UCSD-AML1 (cell line): ENCODE data around the gene TMEM54.

Experiments used
- DNase-seq: peaks from one replicate; lab custom pipeline; 2025; ENCODE audit not compliant: unreplicated experiment; lab: John Stamatoyannopoulos, UW

Gene TMEM54

DNA sequence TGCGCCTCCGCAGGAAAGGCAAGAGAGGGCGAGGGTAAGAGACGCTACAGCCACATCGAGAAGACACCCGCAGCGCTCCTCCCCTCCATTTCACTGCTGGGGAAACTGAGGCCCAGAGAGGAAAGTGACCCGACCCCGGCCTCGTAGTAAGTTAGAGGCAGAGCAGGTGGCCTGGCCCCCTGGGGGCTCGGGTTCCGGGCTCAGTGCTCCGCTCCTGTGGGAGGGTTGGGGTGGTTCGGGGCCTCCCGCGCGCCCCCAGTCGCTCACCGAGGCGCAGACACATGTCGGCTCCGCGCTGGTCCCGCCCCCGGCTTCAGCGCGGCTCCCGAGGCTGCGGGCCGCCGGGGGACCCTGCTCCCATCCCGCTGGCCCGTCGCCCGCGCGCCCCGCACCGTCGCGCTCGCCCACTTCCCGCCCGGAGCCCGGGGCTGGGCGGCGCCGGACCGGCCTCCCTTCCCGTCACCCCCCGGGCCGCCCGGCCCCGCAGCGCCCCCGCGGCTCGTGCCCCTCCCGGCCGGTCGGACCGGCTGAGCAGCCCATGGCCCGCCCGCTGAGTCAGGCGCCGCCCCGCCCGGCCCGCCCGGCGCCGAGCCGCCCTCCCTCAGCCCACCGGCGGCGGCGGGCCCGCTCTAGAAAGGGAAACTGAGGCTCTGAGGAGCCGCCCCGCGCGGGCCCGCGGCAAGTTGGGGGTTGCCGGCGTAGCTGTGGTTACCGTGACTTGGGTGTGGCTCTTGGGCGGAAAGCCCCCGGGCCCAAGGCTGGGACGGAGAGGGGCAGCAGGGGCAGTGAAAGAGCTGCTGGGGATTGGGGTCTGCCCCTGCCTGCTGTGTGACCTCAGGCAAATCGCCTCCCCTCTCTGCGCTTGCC is at the start of gene TMEM54:
Gene TMEM54 (minus strand): TSS at position 434 of the 867 bp plus-strand sequence. CDS start 151 bp downstream, at position 283.
- DNase-seq, result no peak

DNA sequence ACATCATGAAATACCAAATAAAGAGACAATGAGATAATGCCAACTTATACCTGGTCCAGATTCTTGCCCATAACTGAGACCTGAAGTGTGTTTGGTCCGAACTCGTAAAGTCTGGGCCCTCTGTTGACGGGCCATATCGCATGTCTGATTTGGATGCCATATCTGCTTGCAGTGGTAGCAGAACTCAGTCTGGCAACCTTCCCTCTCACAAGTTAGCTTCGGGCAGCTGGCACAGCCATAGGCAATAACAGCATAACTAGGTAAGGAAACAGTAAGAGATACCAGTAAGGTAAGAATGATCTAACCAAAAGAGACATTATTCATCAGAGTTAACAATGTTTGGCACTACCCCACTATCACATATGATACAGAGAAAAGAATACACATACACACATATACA is 48.3 kb upstream of the TMEM54 start:
- DNase-seq, result no peak

- DNase-seq, result no peak
Observed at GRCh38 chr1:32948905-32949304, 47.7 kb upstream of the TMEM54 start.

DNA sequence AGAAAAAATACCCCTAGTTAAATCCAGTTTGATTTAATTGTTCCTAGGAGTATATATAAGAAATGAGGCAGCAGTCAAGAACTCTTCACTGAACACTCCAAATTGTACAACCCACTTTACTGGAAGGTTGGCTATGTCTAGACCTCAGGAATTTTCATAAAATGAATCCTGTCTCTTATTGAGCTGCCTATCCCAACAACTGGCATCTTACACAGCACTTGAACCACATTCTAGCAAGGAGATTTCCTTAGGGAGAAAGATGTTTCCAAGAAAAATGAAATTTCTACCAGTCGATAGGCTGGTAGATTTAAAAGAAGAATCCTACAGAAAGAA is 47.2 kb upstream of the TMEM54 start:
- no peak for DNase-seq

GRCh38 chr1:32947669-32948389 is 46.6 kb upstream of the TMEM54 start:
- DNase-seq, result no peak

DNA sequence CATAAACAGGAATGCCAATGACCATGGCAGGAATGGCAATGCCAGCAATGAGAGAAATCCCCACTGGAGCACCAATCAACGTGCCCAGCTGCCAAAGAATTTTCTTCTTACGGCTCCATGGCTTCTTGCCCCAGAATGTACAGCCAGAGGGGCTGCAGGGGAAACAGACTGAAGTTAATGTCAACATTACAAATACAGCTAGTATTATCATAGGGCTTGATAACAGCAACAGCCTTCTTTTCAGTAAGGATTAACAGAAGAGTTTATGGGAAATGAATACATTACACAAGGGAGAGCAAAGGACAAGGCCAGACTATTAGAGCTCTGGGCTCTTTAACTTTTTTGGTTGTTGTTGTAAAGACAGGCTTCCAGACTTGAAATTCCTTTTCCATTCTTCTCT is 45.2 kb upstream of the TMEM54 start:
- DNase-seq, result no peak

DNA sequence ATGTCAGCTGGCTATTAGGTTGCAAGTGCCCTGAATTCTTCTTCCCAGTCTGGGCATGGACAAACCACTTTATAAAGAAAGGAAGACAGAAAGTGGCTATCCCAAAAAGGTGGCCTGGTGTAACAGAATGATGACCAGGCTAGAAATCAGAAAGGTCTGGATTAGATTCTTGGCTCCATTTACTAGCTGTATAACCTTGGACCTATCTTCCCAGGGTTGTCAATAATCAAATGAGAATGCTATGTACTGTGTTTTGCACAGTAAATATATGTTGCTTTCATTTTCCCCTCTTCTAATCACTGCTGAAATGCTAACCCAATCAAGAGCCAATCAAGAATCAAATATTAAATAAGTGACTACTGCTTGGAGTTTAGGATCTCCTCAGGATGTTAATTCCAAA is 43.0 kb upstream of the TMEM54 start:
- no peak for DNase-seq

DNA sequence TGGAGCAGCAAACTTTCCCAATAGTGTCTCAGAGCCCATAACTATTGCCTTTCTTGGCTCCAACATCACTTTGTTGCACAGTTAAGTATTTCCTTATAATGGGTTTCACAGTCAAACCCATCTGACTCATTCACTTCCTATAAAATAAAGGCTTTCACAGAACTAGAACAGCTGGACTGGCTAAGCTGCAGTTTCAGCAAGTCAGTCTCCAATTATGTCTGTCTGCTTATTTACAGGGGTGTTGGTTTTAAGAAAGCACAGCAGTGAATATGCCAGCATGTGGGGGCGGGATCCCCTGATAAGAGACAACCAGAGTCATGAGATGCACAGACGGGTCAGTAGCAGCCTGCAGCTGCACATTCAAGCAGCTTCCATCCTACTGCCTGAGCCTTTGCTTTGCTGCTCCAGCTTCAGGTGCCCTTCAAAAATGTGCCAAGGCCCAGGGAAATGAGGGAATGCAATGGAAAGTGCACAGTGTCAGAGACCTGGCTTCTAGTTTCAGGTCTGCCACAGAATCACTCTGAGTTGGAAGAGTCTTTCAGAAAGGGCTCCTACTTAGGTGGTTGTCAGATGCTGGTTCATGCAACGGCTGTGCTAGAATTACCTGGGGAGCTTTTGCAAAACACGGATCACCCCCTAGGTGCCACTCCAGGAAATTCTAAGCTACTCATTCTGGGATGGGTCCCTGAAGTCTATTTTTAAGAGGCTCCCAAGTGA is 38.6 kb upstream of the TMEM54 start:
- DNase-seq, result no peak

DNA sequence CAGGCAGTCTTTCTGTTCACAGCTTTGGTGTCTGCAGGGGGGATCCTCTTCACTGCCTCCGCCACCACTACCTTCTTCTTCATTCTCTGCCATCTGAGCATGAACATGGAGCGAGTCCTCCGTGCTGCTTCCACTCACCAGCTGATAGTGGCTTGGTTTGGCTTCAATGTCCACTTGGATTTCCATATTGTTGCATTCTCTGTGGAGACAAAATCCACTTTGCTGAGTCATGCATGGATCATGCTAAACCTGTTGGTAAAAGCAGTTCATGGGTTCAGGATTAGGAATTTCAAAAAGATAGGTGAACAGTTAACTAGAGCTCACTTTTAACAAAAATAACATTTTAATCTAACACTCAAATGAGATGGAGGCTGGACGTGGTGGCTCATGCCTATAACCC is 35.9 kb upstream of the TMEM54 start:
- DNase-seq, result no peak

- DNase-seq, result no peak
Observed at GRCh38 chr1:32934535-32934934, 33.3 kb upstream of the TMEM54 start.

DNA sequence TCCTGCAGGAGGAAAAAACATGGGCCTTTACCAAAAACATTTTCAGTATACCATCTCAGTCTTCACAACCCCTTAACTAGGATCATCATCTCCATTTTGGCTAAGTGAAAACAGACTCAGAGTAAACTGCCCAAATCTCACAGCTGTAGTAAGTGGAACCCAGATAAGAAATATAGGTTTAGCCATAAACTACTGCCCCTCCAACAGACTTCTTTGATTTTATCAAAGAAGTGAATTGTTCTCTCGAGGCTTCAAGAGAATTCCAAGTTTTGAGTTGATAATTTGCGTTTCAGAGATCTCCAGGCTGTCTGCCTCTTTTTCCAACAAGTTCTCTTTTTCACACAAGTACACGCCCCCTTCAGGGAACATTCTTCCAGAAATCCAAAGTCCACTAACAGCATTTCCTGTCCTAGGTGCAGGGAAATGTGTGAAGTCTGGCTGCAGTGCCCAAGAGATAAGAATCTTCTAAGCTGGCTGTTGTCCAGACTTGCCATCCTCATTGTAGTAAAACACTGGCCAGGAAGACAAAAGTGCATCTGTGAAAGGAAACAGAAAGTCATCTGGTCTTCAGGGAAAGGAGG is 32.6 kb upstream of the TMEM54 start:
- DNase-seq, result no peak

GRCh38 chr1:32931760-32932159 is 30.6 kb upstream of the TMEM54 start:
- no peak for DNase-seq

GRCh38 chr1:32929366-32929765 is 28.2 kb upstream of the TMEM54 start:
- DNase-seq, result no peak

- DNase-seq, result no peak
Observed at GRCh38 chr1:32928715-32929114, 27.5 kb upstream of the TMEM54 start.

GRCh38 chr1:32928285-32928684 is 27.1 kb upstream of the TMEM54 start:
- no peak for DNase-seq

DNA sequence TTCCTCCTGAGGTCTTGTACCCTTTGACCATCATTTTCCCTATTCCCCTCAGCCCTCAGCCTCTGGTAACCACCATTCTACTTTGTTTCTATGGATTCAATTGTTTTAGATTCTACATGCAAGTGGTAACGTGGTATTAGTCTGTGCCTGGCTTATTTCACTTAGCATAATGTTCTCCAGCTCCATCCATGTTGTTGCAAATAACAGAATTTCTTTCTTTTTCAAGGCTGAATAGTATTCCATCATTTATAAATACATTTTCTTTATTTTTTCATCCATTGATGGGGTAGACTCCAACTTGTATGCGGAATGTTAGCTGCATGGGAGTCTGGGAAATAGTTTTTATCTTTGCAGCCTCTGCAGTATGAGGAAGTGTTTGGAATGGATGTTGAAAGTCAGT is 26.3 kb upstream of the TMEM54 start:
- DNase-seq, result no peak

DNA sequence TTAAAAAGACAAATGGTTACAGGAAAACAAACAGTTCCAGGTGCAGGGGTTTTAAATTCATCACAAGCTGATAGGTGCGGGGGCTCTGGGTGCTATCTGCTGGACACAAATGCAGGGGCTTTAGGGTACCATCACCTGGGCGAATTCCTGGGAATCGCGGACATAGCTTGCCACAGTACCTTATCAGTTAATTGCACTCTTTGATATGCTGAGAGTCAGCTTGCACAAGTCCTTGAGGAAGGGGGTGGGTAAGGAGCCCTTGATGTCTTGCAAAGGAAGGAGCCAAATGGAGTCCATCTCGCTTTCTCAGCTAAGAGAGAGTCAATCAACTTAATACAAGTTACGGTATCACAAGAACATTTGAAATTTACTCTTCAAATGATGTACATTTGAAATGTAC is 25.4 kb upstream of the TMEM54 start:
- no peak for DNase-seq

DNA sequence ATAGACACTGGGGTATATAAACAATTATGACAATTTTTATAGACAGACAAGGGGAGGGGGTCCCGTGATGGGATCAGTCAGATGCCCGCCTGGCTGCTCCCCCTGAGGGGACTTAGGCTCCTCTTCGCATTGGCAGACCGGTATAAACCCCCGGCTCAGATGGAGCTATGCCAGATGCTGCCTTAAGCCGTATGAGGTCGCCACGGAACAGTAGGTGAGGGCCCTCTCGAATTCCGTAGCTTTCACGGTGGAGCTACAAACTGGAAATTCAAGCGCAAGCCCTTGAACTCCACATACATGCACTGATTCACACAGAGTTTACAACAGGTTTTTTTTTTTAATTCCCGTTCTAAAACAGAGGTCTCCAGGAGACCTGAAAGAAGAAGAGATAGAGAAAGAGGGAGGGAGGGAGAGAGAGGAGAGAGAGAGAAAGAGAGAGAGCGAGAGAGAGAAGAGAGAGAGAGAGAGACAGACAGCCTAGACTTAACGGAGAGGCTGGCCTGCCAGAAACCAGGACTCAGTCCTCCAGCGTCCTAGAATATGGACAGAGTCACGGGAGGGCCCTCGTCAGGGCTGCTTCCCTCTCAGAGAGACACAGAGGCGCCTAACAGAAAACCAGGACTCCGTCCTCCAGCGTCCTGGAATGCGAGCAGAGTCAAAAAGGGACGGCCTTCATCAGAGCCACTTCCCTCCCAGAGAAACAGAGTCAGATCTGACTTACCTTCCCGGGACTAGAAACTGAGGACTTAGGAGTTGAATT is 24.4 kb upstream of the TMEM54 start:
- no peak for DNase-seq

DNA sequence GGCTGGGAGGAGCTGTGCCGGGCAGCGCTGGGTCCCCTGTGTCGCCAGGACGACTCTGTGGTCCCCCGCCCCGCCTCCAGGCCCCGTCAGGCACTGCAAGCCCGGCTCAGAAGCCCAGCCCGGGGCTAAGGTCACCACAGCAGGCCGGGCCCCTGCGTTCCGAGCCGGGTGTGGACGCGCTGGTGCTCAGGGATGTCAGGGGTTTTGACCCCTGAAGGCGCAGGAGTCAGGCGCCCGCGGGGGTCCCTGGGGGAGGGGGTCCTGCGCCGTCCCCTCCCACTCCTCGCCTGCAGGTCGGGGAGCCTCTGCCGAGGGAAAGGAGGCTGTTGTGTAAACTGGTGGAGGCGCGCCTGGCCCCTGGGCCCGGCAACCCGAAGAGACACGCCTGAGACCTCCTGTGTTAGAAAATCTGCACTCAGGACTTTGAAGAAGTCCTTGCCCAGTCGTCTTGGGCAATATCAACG is 23.7 kb upstream of the TMEM54 start:
- no peak for DNase-seq

GRCh38 chr1:32920833-32921232 is 19.6 kb upstream of the TMEM54 start:
- DNase-seq, result no peak
